ENCODE results near the gene SMIM35. TPM values are rescaled to one million over a fixed set of nuclear protein-coding genes. Genes with fewer than 3 reads are reported as not detected.

SMIM35 gene
- total RNA-seq, result not detected

DNA sequence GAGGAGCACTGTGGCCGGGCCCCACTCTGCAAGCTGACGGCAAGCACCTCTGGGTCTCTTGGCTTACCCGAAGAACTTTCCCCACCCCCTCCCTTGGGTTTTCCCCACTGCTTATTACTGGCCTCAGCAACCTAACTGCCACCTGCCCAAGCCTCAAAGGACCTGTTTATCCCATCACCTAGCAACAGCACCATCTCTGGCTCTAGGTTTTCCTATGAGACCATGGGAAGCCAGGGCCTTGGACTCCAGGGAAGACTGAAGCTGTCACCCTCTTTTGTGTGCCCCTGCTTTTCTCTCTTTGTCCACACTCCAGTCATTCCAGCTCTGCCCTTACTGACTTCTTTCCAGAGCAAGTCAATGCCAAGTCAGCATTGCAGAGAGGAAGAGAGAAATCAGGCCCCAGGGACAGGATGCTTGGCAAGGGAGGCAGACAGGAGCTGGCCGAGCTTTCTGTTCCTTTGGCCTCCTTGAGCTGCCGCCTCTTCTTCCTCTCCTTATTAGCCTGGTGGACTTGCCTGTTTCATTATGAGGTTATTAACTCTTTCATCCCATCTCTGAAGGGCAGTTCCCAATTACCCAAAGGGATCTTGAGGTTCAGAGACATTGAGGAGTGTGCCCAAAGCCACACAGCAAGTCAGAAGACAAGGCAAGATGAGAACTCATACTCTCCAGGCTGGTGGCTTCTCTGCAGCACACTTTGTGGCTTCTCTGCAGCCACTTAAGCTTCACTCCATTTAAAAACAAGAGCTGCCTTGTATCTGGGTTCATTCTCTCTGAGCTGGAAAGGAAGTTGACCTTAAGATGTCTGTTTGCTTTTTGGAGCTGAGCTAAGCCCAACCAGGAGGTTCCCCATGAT, at the start of gene SMIM35:
SMIM35 (minus strand) TSS at position 51 of the 856 bp plus-strand sequence. CDS start 206 bp downstream, outside the sequence.
- TF ChIP-seq EP300 (IDR thresholded peaks at IDR 0.05; ENCODE audit: low read depth) (no peak), POLR2A (IDR thresholded peaks at IDR 0.05) (no peak), POLR2AphosphoS5 (IDR thresholded peaks at IDR 0.05) (no peak)
- TF ChIP-seq, protein P1, sequence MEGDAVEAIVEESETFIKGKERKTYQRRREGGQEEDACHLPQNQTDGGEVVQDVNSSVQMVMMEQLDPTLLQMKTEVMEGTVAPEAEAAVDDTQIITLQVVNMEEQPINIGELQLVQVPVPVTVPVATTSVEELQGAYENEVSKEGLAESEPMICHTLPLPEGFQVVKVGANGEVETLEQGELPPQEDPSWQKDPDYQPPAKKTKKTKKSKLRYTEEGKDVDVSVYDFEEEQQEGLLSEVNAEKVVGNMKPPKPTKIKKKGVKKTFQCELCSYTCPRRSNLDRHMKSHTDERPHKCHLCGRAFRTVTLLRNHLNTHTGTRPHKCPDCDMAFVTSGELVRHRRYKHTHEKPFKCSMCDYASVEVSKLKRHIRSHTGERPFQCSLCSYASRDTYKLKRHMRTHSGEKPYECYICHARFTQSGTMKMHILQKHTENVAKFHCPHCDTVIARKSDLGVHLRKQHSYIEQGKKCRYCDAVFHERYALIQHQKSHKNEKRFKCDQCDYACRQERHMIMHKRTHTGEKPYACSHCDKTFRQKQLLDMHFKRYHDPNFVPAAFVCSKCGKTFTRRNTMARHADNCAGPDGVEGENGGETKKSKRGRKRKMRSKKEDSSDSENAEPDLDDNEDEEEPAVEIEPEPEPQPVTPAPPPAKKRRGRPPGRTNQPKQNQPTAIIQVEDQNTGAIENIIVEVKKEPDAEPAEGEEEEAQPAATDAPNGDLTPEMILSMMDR (IDR thresholded peaks at IDR 0.05), result no peak
- peaks cover 0 to 5% (median 0%) of the 10 kb centered on the region in 4 donors for H3K36me3 ChIP-seq
- intact Hi-C loops (cut with DNase I; ENCODE audit: low total_unique reads) (no loop called here), in situ Hi-C loops (cut with MboI; ENCODE audit: low pct_ligation_motif_present in 1 of 4, low pct_unique_long_range_greater_than_20kb in 1 of 4, low sequenced_read_pairs in 3 of 4) (no loop called here)
- H3K27ac ChIP-seq, result peak within 1 kb of the TSS in 3 of 4 donors; percentile 31 to 58 (median 57)
- H3K9me3 ChIP-seq, result no peaks in the 10 kb centered on the region
- no peak within 1 kb of the TSS for H3K4me3 ChIP-seq
- no peak for DNase-seq
- no peaks in the 10 kb centered on the region for H3K27me3 ChIP-seq
- peaks cover 9 to 79% (median 25%) of the 10 kb centered on the region in 4 donors for H3K4me1 ChIP-seq
- 76 to 82% methylated on average over 4 to 5 of the region's 5 CpGs for WGBS, 2 donors (ENCODE audit: low coverage in 1 of 2)

DNA sequence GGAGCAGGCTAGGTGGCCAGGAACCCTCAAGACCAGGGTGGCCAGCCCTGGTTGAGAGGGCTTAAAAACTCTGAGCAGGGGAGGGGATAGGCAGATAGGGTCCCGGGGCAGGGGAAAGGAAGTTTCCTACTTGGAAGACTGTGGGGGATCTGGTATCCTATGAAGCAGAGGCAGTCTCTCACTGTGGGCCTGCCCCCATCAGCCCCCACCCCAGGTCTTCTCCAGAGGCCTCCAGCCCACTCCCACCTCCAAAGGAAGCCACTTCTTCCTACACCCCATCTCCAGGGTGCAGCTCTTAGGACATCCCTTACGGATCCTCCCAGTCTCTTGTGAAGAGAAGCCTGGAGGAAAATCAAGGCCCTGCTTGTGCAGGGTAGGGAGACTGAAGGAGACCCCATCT, 49.6 kb upstream of the SMIM35 start:
- Histone ChIP-seq H3K9me3 (no peaks in the 10 kb centered on the region), H3K4me3 (no peak overlapping the region), H3K27me3 (peaks cover 54% of the 10 kb centered on the region), H3K4me1 (no peaks in the 10 kb centered on the region), H3K27ac (no peak overlapping the region), H3K36me3 (no peaks in the 10 kb centered on the region)
- in situ Hi-C loops (cut with MboI; ENCODE audit: low pct_ligation_motif_present in 1 of 4, low pct_unique_long_range_greater_than_20kb in 1 of 4, low sequenced_read_pairs in 3 of 4) (loop anchor here in 1 of 4 donors (25.0 kb wide), 1 partner anchor 351 kb away; no protein-coding TSS in a partner anchor), intact Hi-C loops (cut with DNase I; ENCODE audit: low total_unique reads) (no loop called here)
- no peak for DNase-seq
- 64% methylated on average over 2 of the region's 2 CpGs; no CpG with 5 or more reads in 1 of the 2 donors for WGBS, 2 donors (ENCODE audit: low coverage in 1 of 2)
- no peak for TF ChIP-seq POLR2AphosphoS5 (IDR thresholded peaks at IDR 0.05)
- TF ChIP-seq, protein P1 (IDR thresholded peaks at IDR 0.05), result no peak
- TF ChIP-seq POLR2A (IDR thresholded peaks at IDR 0.05), result no peak
- no peak for TF ChIP-seq EP300 (IDR thresholded peaks at IDR 0.05; ENCODE audit: low read depth)

DNA sequence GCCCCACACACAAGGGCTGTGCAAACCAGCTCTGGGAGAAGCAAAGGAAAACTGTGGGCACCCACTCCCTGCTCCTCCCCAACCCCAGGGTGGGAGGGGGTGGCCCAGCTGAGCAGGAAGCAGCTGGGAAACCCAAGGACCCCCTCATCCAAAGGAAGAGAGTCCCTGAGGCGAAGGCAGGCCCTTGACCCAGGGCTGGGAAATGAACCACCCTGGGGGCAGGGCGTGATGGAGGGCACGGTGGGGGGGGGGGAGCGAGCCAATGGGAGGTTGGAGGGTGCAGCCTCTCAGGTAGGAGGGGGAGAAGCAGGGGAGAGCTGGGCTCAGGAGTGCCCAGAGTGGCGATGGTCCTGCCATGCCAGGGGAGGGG, 49.0 kb upstream of the SMIM35 start:
- no peak for DNase-seq
- H3K27me3 ChIP-seq, result peaks cover 50% of the 10 kb centered on the region
- intact Hi-C loops (cut with DNase I; ENCODE audit: low total_unique reads), result no loop called here
- no peaks in the 10 kb centered on the region for H3K4me1 ChIP-seq
- no peak overlapping the region for H3K27ac ChIP-seq
- no peak overlapping the region for H3K4me3 ChIP-seq
- no peaks in the 10 kb centered on the region for H3K9me3 ChIP-seq
- in situ Hi-C loops (cut with MboI; ENCODE audit: low pct_ligation_motif_present in 1 of 4, low pct_unique_long_range_greater_than_20kb in 1 of 4, low sequenced_read_pairs in 3 of 4), result loop anchor here in 1 of 4 donors (25.0 kb wide), 1 partner anchor 352 kb away; no protein-coding TSS in a partner anchor
- H3K36me3 ChIP-seq, result no peaks in the 10 kb centered on the region
- 62% methylated on average over 4 of the region's 5 CpGs; no CpG with 5 or more reads in 1 of the 2 donors for WGBS, 2 donors (ENCODE audit: low coverage in 1 of 2)
- TF ChIP-seq, protein P1 (IDR thresholded peaks at IDR 0.05), result no peak
- TF ChIP-seq POLR2A (IDR thresholded peaks at IDR 0.05), result no peak

DNA sequence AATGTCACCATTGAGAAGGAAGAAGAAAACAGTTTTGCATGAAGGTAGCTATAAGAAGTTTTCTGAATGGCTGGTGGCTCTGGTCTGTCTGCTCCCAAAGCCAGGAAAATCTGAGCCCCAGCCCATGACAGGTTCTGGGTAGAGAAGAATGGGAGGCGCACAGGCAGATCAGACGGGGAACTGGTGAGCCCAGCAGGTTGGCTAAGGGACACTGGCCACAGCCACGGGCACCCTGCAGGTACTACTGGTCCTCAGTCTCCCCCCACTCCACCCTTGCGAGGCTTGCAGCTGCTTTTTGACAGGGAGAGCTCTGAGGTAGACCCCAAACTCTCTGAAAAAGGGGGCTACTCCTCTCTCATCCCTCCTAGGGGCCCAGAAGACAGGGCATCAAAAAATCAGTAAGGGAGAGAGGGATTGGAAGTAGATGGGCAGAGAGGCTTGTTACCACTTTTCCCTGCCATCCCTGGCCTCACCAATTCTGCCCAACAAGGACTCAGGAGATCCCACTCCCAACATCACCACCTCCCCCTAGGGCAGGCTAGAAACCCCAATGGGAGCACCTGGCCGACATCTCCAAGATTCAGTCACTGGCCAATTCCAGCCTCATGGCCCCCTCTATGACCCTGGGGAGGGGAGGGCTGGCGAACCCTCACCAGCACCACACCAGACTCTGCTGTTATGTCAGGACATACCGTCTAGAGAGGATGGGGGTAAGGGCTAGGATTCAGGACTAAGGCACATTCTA, 48.5 kb upstream of the SMIM35 start:
- Histone ChIP-seq H3K27me3 (peaks cover 45% of the 10 kb centered on the region), H3K27ac (no peak overlapping the region), H3K9me3 (no peaks in the 10 kb centered on the region), H3K4me3 (no peak overlapping the region), H3K4me1 (no peaks in the 10 kb centered on the region), H3K36me3 (no peaks in the 10 kb centered on the region)
- intact Hi-C loops (cut with DNase I; ENCODE audit: low total_unique reads), result no loop called here
- no peak for TF ChIP-seq POLR2AphosphoS5 (IDR thresholded peaks at IDR 0.05)
- TF ChIP-seq EP300 (IDR thresholded peaks at IDR 0.05; ENCODE audit: low read depth), result no peak
- TF ChIP-seq POLR2A (IDR thresholded peaks at IDR 0.05), result no peak
- TF ChIP-seq, protein P1 (IDR thresholded peaks at IDR 0.05), result no peak
- in situ Hi-C loops (cut with MboI; ENCODE audit: low pct_ligation_motif_present in 1 of 4, low pct_unique_long_range_greater_than_20kb in 1 of 4, low sequenced_read_pairs in 3 of 4), result loop anchor here in 1 of 4 donors (25.0 kb wide), 1 partner anchor 352 kb away; no protein-coding TSS in a partner anchor
- WGBS, 2 donors (ENCODE audit: low coverage in 1 of 2), result 55 to 75% methylated on average over 2 to 7 of the region's 7 CpGs
- DNase-seq, result no peak

All from transverse colon (tissue), 4 donors.